ENCODE data around the gene KRTAP10-7. TPM values are rescaled to one million over a fixed set of nuclear protein-coding genes. Genes with fewer than 3 reads are reported as not detected.
"Not testable (repeated sequence)": the region's sequence is repeated elsewhere in the genome, so short reads cannot be mapped to it uniquely, and the experiment has no call there.

KRTAP10-7 gene
- total RNA-seq, 1 donor: not detected

GRCh38 chr21:44593598-44594405 is 6.6 kb upstream of the KRTAP10-7 start:
- Histone ChIP-seq H3K27me3 (ENCODE audit: insufficient read depth, low read length) (no peaks in the 10 kb centered on the region), H3K4me1 (ENCODE audit: insufficient read depth, low read length) (no peaks in the 10 kb centered on the region), H3K4me3 (ENCODE audit: low read length) (no peak overlapping the region), H3K9me3 (ENCODE audit: low read depth, low read length) (no peaks in the 10 kb centered on the region)

- no peak overlapping the region for H3K4me3 ChIP-seq (ENCODE audit: low read length)
- no peaks in the 10 kb centered on the region for H3K4me1 ChIP-seq (ENCODE audit: insufficient read depth, low read length)
- no peaks in the 10 kb centered on the region for H3K9me3 ChIP-seq (ENCODE audit: low read depth, low read length)
Measured at GRCh38 chr21:44594406-44594916, 5.9 kb upstream of the KRTAP10-7 start.

GRCh38 chr21:44595524-44595923 is 4.9 kb upstream of the KRTAP10-7 start:
- Histone ChIP-seq H3K4me3 (ENCODE audit: low read length) (no peak overlapping the region), H3K9me3 (ENCODE audit: low read depth, low read length) (no peaks in the 10 kb centered on the region), H3K27me3 (ENCODE audit: insufficient read depth, low read length) (no peaks in the 10 kb centered on the region), H3K4me1 (ENCODE audit: insufficient read depth, low read length) (no peaks in the 10 kb centered on the region)

More at GRCh38 chr21:44594406-44594916, 5.9 kb upstream of the KRTAP10-7 start:
- H3K27me3 ChIP-seq (ENCODE audit: insufficient read depth, low read length): no peaks in the 10 kb centered on the region

- H3K4me1 ChIP-seq (ENCODE audit: insufficient read depth, low read length): no peaks in the 10 kb centered on the region
- H3K9me3 ChIP-seq (ENCODE audit: low read depth, low read length): no peaks in the 10 kb centered on the region
- H3K4me3 ChIP-seq (ENCODE audit: low read length): no peak overlapping the region
- H3K27me3 ChIP-seq (ENCODE audit: insufficient read depth, low read length): no peaks in the 10 kb centered on the region
Measured at GRCh38 chr21:44596068-44596725, 4.2 kb upstream of the KRTAP10-7 start.

- no peak overlapping the region for H3K4me3 ChIP-seq (ENCODE audit: low read length)
- no peaks in the 10 kb centered on the region for H3K4me1 ChIP-seq (ENCODE audit: insufficient read depth, low read length)
- H3K27me3 ChIP-seq (ENCODE audit: insufficient read depth, low read length): no peaks in the 10 kb centered on the region
Measured at GRCh38 chr21:44598061-44598460, 2.3 kb upstream of the KRTAP10-7 start.

GRCh38 chr21:44599264-44600029 is 950 bp upstream of the KRTAP10-7 start:
- H3K4me3 ChIP-seq (ENCODE audit: low read length): no peak overlapping the region
- H3K4me1 ChIP-seq (ENCODE audit: insufficient read depth, low read length): no peaks in the 10 kb centered on the region
- no peaks in the 10 kb centered on the region for H3K9me3 ChIP-seq (ENCODE audit: low read depth, low read length)
- H3K27me3 ChIP-seq (ENCODE audit: insufficient read depth, low read length): no peaks in the 10 kb centered on the region

More at GRCh38 chr21:44598061-44598460, 2.3 kb upstream of the KRTAP10-7 start:
- H3K9me3 ChIP-seq (ENCODE audit: low read depth, low read length): no peaks in the 10 kb centered on the region

GRCh38 chr21:44601091-44601490 is 694 bp downstream of the KRTAP10-7 start:
- not testable (repeated sequence) for H3K4me1 ChIP-seq (ENCODE audit: insufficient read depth, low read length); H3K9me3 ChIP-seq (ENCODE audit: low read depth, low read length); H3K4me3 ChIP-seq (ENCODE audit: low read length); H3K27me3 ChIP-seq (ENCODE audit: insufficient read depth, low read length)

GRCh38 chr21:44601596-44602462 is 1.4 kb downstream of the KRTAP10-7 start:
- Histone ChIP-seq H3K4me1 (ENCODE audit: insufficient read depth, low read length) (no peaks in the 10 kb centered on the region), H3K4me3 (ENCODE audit: low read length) (no peak overlapping the region), H3K27me3 (ENCODE audit: insufficient read depth, low read length) (peaks cover 11% of the 10 kb centered on the region), H3K9me3 (ENCODE audit: low read depth, low read length) (no peaks in the 10 kb centered on the region)

- no peak overlapping the region for H3K4me3 ChIP-seq (ENCODE audit: low read length)
- no peaks in the 10 kb centered on the region for H3K9me3 ChIP-seq (ENCODE audit: low read depth, low read length)
- no peaks in the 10 kb centered on the region for H3K4me1 ChIP-seq (ENCODE audit: insufficient read depth, low read length)
- H3K27me3 ChIP-seq (ENCODE audit: insufficient read depth, low read length): peaks cover 11% of the 10 kb centered on the region
Measured at GRCh38 chr21:44602463-44602850, 2.1 kb downstream of the KRTAP10-7 start.

- peaks cover 11% of the 10 kb centered on the region for H3K27me3 ChIP-seq (ENCODE audit: insufficient read depth, low read length)
- H3K9me3 ChIP-seq (ENCODE audit: low read depth, low read length): no peaks in the 10 kb centered on the region
- H3K4me3 ChIP-seq (ENCODE audit: low read length): no peak overlapping the region
- H3K4me1 ChIP-seq (ENCODE audit: insufficient read depth, low read length): no peaks in the 10 kb centered on the region
Measured at GRCh38 chr21:44603109-44603875, 2.9 kb downstream of the KRTAP10-7 start.

GRCh38 chr21:44603911-44604310 is 3.5 kb downstream of the KRTAP10-7 start:
- no peak overlapping the region for H3K4me3 ChIP-seq (ENCODE audit: low read length)
- no peaks in the 10 kb centered on the region for H3K9me3 ChIP-seq (ENCODE audit: low read depth, low read length)
- no peaks in the 10 kb centered on the region for H3K4me1 ChIP-seq (ENCODE audit: insufficient read depth, low read length)
- H3K27me3 ChIP-seq (ENCODE audit: insufficient read depth, low read length): peaks cover 11% of the 10 kb centered on the region

- Histone ChIP-seq H3K27me3 (ENCODE audit: insufficient read depth, low read length) (peaks cover 11% of the 10 kb centered on the region), H3K4me1 (ENCODE audit: insufficient read depth, low read length) (no peaks in the 10 kb centered on the region), H3K4me3 (ENCODE audit: low read length) (no peak overlapping the region), H3K9me3 (ENCODE audit: low read depth, low read length) (no peaks in the 10 kb centered on the region)
Measured at GRCh38 chr21:44606495-44606894, 6.1 kb downstream of the KRTAP10-7 start.

GRCh38 chr21:44609193-44609592 is 8.8 kb downstream of the KRTAP10-7 start:
- Histone ChIP-seq H3K27me3 (ENCODE audit: insufficient read depth, low read length) (peaks cover 11% of the 10 kb centered on the region), H3K4me3 (ENCODE audit: low read length) (no peak overlapping the region), H3K9me3 (ENCODE audit: low read depth, low read length) (no peaks in the 10 kb centered on the region), H3K4me1 (ENCODE audit: insufficient read depth, low read length) (no peaks in the 10 kb centered on the region)
